IPS-18c (cell line): ENCODE data around the gene KIF22.

ENCODE experiments used
- H3K4me3 ChIP-seq: 2 replicates; pipeline ENCODE4 v1.7.0; 2013; ENCODE audit warnings: low read depth, mild to moderate bottlenecking, low read length, moderate library complexity; ENCODE audit not compliant: insufficient read depth
- H3K9me3 ChIP-seq: one replicate; pipeline ENCODE4 v1.6.1; 2013; ENCODE audit warnings: mild to moderate bottlenecking, low read length, moderate library complexity; ENCODE audit not compliant: control insufficient read depth, insufficient read depth

The KIF22 gene

DNA sequence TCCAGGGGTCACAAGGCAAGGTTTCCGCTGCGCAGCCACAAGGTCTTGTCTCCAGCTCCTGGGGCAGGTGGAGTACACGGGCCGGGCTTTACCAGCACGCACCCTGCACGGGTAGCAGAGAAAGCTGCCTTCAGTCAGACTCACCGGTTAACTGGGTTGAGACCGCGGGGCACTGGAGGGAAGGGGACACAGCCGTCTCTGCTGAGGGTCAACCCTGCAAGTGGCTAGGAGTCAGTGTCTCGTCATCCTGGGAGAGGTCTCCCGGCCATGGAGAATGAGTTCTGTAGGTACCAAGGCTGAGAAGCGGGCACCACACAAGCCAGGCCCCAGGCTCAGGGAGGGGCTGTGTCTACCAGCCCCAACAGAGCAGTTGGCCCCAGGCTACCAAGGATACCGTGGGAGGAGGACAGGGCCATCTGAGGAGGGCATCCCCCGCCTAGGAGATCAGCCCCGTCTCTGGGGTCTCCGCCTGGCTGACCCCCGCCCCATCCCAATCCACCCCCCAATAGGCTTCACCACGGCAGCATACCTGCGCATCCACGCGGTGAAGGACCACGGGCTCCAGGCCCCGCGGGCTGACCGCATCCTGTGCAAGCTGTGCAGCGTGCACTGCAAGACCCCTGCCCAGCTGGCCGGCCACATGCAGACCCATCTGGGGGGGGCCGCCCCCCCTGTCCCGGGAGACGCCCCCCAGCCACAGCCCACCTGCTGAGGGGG, 18.6 kb downstream of the KIF22 start:
- H3K9me3 ChIP-seq = no peaks in the 10 kb centered on the region
- peak overlapping the region; percentile 88; the same call in 1 of the 2 replicates for H3K4me3 ChIP-seq

DNA sequence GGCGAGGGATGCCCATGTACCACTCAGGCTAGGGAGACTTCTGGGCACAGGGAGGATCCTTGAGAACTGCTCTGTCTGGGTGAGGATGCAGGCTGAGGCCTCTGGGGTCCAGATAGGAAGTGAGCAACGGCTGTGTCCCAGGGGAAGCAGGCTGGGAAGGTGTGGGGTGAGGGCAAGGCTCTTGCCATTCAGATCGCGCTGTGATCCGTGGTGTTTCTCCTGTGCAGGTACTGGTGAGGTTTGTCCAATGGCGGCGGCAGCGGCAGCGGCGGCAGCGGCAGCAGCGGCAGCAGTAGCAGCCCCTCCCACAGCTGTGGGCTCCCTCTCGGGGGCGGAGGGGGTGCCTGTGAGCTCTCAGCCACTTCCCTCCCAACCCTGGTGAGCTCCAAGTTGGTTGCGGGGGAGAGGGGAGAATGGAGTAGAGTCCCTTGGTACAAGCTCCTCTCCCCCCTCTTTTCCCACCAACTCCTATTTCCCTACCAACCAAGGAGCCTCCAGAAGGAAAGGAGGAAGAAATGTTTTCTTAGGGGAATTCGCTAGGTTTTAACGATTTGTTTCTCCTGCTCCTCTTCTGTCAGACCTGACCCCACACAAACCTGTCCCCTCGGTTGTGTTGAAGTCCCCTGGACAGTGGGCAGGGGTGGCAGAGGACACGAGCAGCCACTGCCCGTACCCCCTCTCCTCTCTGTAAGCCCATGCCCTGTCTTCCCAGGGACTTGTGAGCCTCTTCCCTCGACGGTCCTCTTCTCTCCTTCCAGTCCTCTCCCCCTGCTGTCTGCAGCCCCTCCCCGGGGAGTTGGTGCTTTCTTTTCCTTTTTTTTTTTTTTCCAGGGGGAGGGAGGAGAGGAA, 19.5 kb downstream of the KIF22 start:
- Histone ChIP-seq H3K4me3 (peak overlapping the region; percentile 28), H3K9me3 (no peaks in the 10 kb centered on the region)

DNA sequence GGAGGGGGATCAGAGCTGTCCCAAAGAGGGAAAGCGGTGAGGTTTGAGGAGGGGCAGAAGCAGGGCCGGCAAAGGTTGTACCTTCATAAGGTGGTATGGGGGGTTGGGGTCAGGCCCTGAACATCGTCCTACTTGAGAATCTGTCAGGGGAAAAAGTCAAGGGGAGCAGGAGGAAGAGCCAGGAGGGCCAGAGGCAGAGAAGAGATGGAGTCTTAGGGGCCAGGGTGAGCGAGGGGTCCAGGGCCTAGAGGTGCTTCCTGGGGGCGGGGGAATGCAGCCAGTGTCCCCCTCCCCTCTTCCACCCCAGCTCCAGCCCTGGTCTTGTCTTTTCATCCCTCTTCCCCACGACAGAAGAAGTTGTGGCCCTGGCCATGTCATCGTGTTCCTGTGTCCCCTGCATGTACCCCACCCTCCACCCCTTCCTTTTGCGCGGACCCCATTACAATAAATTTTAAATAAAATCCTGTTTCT, 20.2 kb downstream of the KIF22 start:
- Histone ChIP-seq H3K4me3 (peak overlapping the region; percentile 25), H3K9me3 (no peaks in the 10 kb centered on the region)

DNA sequence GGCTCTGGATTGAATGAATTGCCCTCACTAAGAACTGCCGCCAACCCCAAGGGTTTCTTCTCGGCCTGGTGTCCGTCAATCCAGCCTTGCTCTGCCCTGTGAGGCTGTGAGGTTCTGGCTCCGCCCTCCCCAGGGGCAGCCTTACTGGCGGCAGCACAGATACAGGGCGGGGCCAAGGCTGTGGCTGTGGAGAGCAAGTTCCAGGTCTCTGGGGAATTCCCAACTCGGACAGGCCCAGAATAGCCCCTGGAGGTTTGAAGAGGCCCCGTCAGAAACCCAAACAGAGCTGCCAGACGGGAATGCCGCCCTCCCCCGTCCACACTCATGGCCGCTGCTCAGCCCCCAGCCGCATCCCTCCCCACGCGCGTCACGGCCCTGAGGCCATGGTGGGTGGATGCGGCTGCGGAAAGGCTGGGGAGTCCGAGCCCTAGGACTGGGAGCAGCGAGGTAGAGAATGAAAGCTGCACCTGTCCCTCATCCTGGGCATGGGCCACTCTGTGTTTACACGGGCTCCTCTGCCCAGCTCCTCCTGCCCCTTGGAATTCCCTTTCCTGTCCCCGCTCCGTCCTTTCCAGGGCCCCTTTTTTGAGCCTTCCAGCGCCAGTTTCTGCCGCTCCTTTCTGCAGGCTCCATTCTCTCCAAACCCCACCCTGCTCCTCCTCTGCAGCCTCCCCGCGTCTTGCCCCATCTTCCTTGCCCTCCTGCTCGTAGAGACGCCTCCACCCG, 20.8 kb downstream of the KIF22 start:
- Histone ChIP-seq H3K9me3 (no peaks in the 10 kb centered on the region), H3K4me3 (peak overlapping the region; percentile 88)

DNA sequence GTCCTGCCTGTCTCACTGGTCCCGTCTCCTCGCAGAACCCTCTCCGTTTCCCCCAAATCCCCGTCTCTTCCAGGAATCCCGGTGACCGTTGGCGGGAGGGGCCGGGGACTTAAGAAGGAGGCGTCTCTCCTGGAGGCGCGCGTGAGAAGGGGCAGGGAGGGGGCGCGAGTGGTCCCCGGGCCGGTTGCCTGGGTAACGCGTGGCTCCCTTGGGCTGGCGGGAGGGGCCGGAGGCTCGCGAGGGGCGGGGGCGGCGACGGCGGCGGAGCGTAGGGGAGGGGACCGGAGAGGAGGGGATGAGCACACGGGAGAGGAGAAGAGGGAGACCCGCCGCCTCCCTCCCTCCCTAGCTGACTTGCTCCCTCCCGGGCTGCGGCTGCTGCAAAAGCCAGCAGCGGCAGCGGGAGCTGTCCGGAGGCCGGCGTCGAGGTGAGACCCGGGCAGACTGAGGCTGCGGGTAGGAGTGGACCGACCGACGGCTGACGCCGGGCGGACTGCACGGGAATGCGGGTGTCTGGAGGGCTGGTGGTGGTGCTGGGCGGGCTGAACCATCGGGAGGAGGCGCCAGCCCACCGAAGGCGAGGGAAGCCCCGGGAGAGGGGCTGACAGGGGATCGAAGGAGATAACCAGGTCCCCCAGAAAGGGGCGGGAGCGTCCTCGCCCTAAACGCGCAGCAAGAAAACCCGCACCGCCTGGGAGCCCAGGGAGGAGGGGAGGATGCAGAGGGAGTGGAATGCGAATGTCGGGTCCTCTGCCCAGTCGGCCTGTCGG, 21.5 kb downstream of the KIF22 start, which contains the start of gene PRRT2:
TSS of gene PRRT2 (plus strand) at position 298 of the 770 bp plus-strand sequence. CDS start 862 bp downstream, outside the sequence.
- H3K9me3 ChIP-seq = no peaks in the 10 kb centered on the region
- H3K4me3 ChIP-seq = peak within 1 kb of the TSS; percentile 88

DNA sequence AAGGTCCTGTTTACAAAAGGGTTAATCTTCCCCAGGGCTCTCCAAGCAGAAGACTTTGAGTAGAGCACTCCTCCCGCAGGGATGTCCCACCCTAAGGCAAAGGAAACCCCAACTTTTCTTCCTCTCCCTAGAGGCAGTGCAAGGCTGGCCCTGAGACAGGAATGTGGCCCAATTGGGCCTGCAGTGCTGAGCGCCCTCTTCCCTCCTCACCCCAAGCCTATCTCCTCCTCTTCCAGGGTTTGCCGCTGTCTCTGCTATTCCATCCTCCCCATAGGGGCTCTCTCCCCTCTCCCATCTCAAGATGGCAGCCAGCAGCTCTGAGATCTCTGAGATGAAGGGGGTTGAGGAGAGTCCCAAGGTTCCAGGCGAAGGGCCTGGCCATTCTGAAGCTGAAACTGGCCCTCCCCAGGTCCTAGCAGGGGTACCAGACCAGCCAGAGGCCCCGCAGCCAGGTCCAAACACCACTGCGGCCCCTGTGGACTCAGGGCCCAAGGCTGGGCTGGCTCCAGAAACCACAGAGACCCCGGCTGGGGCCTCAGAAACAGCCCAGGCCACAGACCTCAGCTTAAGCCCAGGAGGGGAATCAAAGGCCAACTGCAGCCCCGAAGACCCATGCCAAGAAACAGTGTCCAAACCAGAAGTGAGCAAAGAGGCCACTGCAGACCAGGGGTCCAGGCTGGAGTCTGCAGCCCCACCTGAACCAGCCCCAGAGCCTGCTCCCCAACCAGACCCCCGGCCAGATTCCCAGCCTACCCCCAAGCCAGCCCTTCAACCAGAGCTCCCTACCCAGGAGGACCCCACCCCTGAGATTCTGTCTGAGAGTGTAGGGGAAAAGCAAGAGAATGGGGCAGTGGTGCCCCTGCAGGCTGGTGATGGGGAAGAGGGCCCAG, 22.4 kb downstream of the KIF22 start:
- Histone ChIP-seq H3K4me3 (peak overlapping the region; percentile 88), H3K9me3 (no peaks in the 10 kb centered on the region)

DNA sequence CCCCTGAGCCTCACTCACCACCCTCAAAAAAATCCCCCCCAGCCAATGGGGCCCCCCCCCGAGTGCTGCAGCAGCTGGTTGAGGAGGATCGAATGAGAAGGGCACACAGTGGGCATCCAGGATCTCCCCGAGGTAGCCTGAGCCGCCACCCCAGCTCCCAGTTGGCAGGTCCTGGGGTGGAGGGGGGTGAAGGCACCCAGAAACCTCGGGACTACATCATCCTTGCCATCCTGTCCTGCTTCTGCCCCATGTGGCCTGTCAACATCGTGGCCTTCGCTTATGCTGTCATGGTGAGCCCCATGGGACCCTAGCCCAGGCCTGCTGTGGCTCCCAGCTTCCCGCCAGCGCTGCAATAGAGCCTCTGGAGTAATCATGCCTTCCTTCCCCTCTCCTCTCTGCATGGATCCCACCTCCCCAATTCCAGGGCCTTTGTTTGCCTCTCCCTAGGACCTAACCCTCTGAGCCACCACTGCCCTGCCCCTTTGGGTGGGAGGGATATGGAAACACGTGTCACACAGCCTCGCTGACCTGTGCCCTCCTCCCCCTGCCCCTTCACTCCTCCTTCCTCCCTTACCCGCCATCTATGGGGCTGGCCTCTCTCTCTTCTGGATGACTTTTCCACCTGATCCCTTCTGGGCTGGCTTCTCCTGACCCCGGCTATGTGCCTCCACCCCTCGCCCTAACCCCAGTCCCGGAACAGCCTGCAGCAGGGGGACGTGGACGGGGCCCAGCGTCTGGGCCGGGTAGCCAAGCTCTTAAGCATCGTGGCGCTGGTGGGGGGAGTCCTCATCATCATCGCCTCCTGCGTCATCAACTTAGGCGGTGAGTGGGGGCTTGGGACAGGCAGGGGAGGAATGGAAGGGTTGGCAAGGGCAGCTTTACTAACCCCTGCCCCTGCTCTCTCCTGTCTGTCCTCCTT, 23.4 kb downstream of the KIF22 start:
- H3K4me3 ChIP-seq = peak overlapping the region; percentile 69; the same call in 1 of the 2 replicates
- H3K9me3 ChIP-seq = no peaks in the 10 kb centered on the region

DNA sequence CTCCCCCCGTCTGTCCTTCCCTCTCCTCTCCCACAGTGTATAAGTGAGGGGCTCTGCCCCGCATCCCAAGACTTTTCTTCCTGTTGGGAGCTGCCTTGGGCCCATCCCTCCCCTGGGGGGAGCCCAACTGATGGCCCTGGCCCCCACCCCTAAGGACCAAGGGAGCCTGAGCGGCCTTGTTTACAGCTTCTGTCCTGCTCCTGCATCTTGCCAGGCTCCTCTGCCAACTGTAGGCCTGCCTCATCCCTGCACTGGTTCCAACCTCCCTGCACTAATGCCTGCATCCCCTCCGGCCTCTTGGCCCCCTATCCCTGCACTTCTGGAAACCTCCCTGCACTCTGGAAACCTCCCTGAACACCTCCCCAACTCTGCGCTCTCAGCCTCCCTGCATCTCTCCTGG, 24.0 kb downstream of the KIF22 start:
- peak overlapping the region; percentile 69 for H3K4me3 ChIP-seq
- no peaks in the 10 kb centered on the region for H3K9me3 ChIP-seq

DNA sequence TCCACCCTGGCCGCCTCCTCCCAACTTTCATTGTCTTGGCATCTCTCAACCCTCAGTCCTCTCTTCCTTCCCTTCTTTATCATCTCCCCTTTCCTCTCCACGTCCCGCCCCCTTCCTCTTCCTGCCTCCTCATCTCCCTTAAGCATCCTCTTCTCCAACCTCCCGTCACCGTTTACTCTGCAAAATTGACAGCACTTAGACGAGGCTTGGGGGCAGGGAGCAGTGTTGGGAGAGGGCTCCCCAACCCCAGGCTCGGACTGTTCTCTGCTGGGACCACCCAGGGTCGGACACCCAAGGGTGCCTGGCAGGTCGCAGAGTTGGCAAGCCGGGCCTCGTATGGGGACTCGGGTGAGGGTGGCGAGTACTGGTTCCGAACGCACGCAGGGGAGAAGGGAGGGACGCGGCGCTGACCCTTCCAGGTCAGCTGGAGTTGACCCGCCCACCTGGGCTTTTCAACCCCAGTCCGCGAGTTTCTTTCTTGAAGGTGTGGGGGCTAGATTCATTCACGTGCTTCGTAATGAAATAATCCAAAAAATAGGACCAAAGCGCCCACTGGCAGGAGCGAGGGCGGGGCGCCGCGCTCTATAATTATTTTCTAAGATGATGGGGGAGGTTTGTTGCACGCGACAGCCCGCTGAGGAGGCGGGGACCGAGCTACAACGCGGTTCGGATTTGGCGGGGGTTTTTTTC, 24.6 kb downstream of the KIF22 start:
- Histone ChIP-seq H3K9me3 (no peaks in the 10 kb centered on the region), H3K4me3 (peak overlapping the region; percentile 69)

DNA sequence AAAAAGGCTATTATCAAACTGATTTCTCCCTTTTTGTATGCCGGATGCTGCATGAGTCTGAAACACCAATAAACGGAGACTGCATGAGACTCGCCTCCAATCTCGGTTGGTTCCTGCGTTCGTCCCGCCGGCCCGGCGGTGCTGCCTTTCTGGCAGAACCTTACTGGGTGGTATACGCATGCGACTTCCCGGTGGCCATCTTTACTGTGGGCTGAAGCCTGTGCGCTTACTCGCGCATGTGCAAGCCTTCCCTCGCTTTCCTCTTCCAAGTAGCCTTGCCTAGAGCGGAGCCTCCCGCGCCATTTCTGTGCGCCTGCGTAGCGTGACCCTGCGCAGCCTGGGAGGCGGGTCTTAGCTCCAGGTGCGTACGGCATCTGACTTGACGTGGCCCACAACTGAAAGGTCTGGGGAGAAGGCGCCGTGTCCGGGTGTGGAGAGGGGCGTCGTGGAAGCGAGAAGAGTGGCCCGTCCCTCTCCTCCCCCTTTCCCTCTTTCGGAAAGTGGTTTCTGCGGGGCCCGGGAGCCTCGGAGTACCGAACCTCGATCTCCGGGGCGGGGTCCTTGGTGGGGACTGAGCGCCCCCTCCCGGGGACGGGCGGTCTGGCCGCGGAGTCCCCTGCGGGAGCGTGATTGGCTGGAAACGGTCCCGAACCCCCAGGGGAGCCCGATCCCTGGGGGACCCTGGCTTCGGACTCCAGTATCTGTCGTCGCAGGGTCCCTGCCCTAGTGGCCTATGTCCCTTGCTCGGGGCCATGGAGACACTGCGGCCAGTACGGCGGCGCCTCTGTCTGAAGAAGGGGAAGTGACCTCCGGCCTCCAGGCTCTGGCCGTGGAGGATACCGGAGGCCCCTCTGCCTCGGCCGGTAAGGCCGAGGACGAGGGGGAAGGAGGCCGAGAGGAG, 25.5 kb downstream of the KIF22 start, which contains the start of gene PAGR1:
TSS of gene PAGR1 (plus strand) at position 360 of the 901 bp plus-strand sequence. CDS start at position 734, 374 bp downstream.
- H3K4me3 ChIP-seq = peak within 1 kb of the TSS; percentile 99
- no peaks in the 10 kb centered on the region for H3K9me3 ChIP-seq

DNA sequence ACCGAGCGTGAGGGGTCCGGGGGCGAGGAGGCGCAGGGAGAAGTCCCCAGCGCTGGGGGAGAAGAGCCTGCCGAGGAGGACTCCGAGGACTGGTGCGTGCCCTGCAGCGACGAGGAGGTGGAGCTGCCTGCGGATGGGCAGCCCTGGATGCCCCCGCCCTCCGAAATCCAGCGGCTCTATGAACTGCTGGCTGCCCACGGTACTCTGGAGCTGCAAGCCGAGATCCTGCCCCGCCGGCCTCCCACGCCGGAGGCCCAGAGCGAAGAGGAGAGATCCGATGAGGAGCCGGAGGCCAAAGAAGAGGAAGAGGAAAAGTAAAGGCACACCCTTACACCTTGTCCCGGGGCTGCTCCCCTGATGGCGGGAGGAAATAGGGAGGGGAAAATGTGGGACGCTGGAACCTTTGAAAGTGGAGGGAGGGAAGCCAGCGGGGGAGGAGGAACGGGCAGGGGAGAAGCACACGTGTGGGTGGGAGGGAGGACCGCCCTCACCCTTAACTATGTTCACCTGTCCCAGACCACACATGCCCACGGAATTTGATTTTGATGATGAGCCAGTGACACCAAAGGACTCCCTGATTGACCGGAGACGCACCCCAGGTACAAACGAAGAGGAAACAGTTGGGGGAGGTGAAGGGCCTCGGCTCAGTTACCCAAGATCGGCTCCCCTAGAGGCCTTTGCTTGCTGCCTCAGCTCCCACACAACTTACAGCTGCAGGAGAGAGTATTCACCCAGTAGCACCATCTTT, 26.3 kb downstream of the KIF22 start:
- H3K9me3 ChIP-seq = no peaks in the 10 kb centered on the region
- H3K4me3 ChIP-seq = peak overlapping the region; percentile 99

DNA sequence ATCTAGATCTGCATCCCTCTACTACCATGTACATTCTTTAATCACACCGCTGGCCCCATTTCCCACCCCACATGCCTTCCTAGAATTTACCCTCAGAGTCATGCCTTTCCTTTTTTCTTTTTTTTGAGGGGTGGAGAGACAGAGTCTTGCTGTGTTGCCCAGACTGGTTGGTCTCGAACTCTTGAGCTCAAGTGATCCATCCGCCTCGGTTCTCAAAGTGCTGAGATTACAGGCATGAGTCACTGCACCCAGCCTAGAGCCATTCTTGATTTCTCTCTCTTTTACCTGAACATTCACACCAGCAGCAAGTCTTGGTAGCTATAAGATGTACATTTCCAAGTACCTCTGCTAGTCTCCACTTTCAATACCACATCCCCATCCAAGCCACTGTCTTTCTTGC, 27.5 kb downstream of the KIF22 start:
- H3K9me3 ChIP-seq = no peaks in the 10 kb centered on the region
- no peak overlapping the region for H3K4me3 ChIP-seq

DNA sequence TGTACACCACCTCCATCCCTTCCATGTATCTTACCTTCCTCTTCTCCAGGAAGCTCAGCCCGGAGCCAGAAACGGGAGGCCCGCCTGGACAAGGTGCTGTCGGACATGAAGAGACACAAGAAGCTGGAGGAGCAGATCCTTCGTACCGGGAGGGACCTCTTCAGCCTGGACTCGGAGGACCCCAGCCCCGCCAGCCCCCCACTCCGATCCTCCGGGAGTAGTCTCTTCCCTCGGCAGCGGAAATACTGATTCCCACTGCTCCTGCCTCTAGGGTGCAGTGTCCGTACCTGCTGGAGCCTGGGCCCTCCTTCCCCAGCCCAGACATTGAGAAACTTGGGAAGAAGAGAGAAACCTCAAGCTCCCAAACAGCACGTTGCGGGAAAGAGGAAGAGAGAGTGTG, 29.0 kb downstream of the KIF22 start:
- H3K9me3 ChIP-seq = no peaks in the 10 kb centered on the region
- no peak overlapping the region for H3K4me3 ChIP-seq
